Smooth muscle cell (in vitro differentiated cells): Measurements from ENCODE around the gene KCNQ1. TPM values are rescaled to one million over a fixed set of nuclear protein-coding genes. Genes with fewer than 3 reads are reported as not detected.

ENCODE experiments used
- DNase-seq: peaks from one replicate; lab custom pipeline; 2025; ENCODE audit not compliant: unreplicated experiment; lab: John Stamatoyannopoulos, UW
- H2AFZ ChIP-seq: fragments of 200-600 bp; sonication (generic); 2 replicates; pipeline ENCODE4 v1.6.0; 2016; ENCODE audit warnings: antibody characterized with exemption, low read depth, mild to moderate bottlenecking
- H3F3A ChIP-seq: fragments of 200-600 bp; sonication (generic); 2 replicates; pipeline ENCODE4 v1.6.0; 2017; ENCODE audit warnings: antibody characterized with exemption, low read depth
- H3K27ac ChIP-seq: fragments of 200-600 bp; sonication (generic); 2 replicates; pipeline ENCODE4 v1.5.1; 2016; ENCODE audit warnings: low read depth, mild to moderate bottlenecking
- H3K27me3 ChIP-seq: fragments of 200-600 bp; sonication (generic); 2 replicates; pipeline ENCODE4 v1.6.1; 2016; ENCODE audit warnings: low read depth, mild to moderate bottlenecking
- H3K36me3 ChIP-seq: fragments of 200-600 bp; sonication (generic); 2 replicates; pipeline ENCODE4 v1.5.1; 2016; ENCODE audit warnings: low read depth
- H3K4me1 ChIP-seq: fragments of 200-600 bp; sonication (generic); 2 replicates; pipeline ENCODE4 v1.5.1; 2016; ENCODE audit warnings: low read depth
- H3K4me2 ChIP-seq: fragments of 200-600 bp; sonication (generic); 2 replicates; pipeline ENCODE4 v1.6.0; 2016; ENCODE audit warnings: mild to moderate bottlenecking
- H3K4me3 ChIP-seq: fragments of 200-600 bp; sonication (generic); 2 replicates; pipeline ENCODE4 v1.5.1; 2016; ENCODE audit warnings: mild to moderate bottlenecking
- H3K79me2 ChIP-seq: fragments of 200-600 bp; sonication (generic); 2 replicates; pipeline ENCODE4 v1.6.0; 2016; ENCODE audit warnings: low read depth, mild to moderate bottlenecking
- H3K9ac ChIP-seq: fragments of 200-600 bp; sonication (generic); 2 replicates; pipeline ENCODE4 v1.6.0; 2016; ENCODE audit warnings: low read depth
- H3K9me3 ChIP-seq: fragments of 200-600 bp; sonication (generic); replicated peaks from 2 replicates; pipeline ENCODE4 v1.5.1; 2016; ENCODE audit warnings: low read depth
- H4K20me1 ChIP-seq: fragments of 200-600 bp; sonication (generic); 2 replicates; pipeline ENCODE4 v1.6.0; 2016; ENCODE audit warnings: low read depth
- WGBS: methylation state at CpG from one replicate; pipeline ENCODE4 v1.1.7; 2016; ENCODE audit warnings: low lambda C conversion rate; 5-methylcytosine and 5-hydroxymethylcytosine counted together
- polyA plus RNA-seq: library from polyadenylated mRNA; unstranded; fragments of >200 nt; fragmentation: Nextera tagmentation; extraction: Ambion mirVana; gene quantifications from 2 replicates; pipeline ENCODE4 v1.2.1, GENCODE V29; 2016
- total RNA-seq: library from RNA; depleted of rRNA; stranded (reverse); fragments of >200 nt; gene quantifications from 2 replicates; pipeline ENCODE4 v1.2.3, GENCODE V29; 2014
- TF ChIP-seq, protein P1 (sequence below): fragments of 200-600 bp; sonication (generic); IDR thresholded peaks from 2 replicates; pipeline ENCODE4 v1.5.1; 2017; ENCODE audit warnings: borderline replicate concordance, mild to moderate bottlenecking, antibody characterized with exemption; ENCODE audit not compliant: insufficient read depth, poor library complexity, severe bottlenecking

Gene KCNQ1
- total and polyA plus RNA-seq, 2 experiments from 2014 or later: 1.3 to 2.3 TPM

DNA sequence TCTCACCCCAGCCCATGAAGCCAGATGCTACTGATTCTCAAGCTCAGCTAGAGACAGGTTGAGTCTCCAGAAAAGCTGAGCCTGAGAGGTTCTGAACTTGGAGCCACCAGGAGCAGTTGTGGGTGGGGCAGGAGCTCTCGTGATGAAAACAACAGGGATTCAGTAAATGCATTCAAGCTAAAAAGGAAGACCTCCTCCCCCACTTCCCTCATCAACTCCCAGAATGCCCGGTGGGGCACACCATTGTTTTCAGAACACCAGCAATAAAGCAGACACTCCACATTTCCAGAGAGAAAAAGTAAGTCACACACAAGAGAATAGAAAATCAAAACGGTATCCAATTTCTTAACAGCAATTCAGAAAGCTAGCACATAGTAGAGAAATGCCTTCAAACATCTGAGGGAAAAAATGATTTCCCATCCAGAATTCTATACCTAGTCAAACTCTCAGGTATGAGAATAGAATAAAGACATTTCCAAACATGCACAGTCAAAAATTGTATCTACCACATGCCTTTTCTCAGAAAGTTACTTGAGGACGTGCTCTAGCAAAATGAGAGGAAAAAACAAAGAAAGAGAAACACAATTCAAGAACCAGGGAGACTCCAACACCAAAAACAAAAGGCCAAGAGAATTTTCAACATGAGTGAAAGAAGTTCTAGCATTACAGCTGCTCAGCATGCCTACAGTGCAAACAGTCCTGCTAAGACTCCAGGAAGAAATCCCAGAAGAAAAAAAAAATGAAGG, 383.9 kb downstream of the KCNQ1 start:
- Histone ChIP-seq H4K20me1 (no peaks in the 10 kb centered on the region), H3K27me3 (no peaks in the 10 kb centered on the region), H3K36me3 (no peaks in the 10 kb centered on the region), H3K4me2 (no peak overlapping the region), H3K9me3 (peaks cover 6% of the 10 kb centered on the region), H3K79me2 (no peaks in the 10 kb centered on the region), H3K27ac (no peak overlapping the region), H3K4me3 (no peak overlapping the region), H3K9ac (no peak overlapping the region), H3K4me1 (peaks cover 13% of the 10 kb centered on the region), H2AFZ (no peak overlapping the region), H3F3A (peaks cover 5% of the 10 kb centered on the region)
- WGBS: 93% methylated on average over 4 of the region's 4 CpGs
- TF ChIP-seq, protein P1, sequence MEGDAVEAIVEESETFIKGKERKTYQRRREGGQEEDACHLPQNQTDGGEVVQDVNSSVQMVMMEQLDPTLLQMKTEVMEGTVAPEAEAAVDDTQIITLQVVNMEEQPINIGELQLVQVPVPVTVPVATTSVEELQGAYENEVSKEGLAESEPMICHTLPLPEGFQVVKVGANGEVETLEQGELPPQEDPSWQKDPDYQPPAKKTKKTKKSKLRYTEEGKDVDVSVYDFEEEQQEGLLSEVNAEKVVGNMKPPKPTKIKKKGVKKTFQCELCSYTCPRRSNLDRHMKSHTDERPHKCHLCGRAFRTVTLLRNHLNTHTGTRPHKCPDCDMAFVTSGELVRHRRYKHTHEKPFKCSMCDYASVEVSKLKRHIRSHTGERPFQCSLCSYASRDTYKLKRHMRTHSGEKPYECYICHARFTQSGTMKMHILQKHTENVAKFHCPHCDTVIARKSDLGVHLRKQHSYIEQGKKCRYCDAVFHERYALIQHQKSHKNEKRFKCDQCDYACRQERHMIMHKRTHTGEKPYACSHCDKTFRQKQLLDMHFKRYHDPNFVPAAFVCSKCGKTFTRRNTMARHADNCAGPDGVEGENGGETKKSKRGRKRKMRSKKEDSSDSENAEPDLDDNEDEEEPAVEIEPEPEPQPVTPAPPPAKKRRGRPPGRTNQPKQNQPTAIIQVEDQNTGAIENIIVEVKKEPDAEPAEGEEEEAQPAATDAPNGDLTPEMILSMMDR: no peak
- DNase-seq: no peak

DNA sequence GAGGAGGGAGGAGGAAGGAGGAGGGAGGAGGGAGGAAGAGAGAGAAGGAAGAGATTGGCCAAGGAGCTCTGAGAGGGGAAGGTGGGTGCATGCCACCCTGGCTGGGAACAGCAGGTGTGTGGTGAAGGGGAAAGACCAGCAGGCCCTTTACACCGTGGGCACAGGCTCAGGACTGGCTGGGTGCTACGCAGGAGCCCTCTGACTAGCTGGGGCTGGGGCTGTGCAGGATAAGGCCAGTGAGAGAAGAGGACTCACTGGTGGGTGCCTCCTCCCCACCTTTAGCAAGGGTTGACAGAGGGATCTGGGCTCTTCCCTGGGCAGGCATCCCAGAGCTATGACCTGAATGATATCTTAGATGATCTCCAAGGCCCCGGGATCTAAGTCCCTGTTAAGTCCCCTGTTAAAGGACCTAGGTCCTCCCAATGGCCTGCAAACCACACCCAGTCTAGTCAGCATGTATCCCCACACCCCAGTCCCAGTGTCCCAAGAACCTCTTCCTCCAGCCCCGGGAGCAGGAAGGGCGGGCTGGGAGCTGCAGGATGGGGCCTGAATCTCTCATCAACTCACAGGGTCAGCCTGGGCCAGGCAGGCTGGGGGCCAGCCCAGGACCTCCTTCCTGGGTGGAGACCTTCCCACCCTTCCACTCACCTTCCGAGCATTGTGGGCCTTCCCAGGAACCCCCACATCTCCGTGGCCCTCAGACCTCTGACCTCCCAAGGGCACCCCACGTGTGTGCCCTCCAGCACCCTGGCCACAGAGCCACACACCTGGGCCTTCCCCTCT, 385.4 kb downstream of the KCNQ1 start:
- peaks cover 13% of the 10 kb centered on the region for H3K4me1 ChIP-seq
- no peak overlapping the region for H3K4me3 ChIP-seq
- no peaks in the 10 kb centered on the region for H3K79me2 ChIP-seq
- TF ChIP-seq, protein P1: no peak
- no peak overlapping the region for H3K4me2 ChIP-seq
- peaks cover 5% of the 10 kb centered on the region for H3F3A ChIP-seq
- H3K36me3 ChIP-seq: no peaks in the 10 kb centered on the region
- H3K27ac ChIP-seq: no peak overlapping the region
- DNase-seq: no peak
- no peak overlapping the region for H3K9ac ChIP-seq
- no peak overlapping the region for H2AFZ ChIP-seq
- H3K9me3 ChIP-seq: peaks cover 6% of the 10 kb centered on the region
- WGBS: 85% methylated on average over 8 of the region's 8 CpGs
- no peaks in the 10 kb centered on the region for H3K27me3 ChIP-seq
- H4K20me1 ChIP-seq: no peaks in the 10 kb centered on the region

DNA sequence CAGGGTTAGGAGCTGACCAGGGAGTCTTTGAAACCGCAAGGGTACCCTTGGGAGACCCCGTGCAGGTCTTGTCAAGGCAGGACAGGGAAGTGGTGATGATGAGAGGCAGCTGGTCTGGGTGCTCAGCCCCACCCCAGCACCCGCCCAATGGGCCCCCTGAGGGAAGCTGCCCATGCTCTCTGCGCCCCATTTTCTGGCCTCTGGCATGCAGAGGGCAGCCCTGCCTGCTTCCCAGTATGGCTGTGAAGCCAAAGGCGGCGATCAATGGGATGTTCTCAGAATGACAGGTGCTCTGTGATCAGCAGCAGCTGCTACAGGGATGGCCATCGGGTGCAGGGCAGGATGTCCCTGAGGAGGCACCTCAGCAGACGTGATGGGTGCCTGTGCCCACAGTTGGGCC, 386.1 kb downstream of the KCNQ1 start:
- no peak overlapping the region for H3K27ac ChIP-seq
- no peaks in the 10 kb centered on the region for H3K79me2 ChIP-seq
- peaks cover 8% of the 10 kb centered on the region for H3K4me1 ChIP-seq
- DNase-seq: no peak
- H2AFZ ChIP-seq: no peak overlapping the region
- TF ChIP-seq, protein P1: no peak
- H3K36me3 ChIP-seq: no peaks in the 10 kb centered on the region
- no peaks in the 10 kb centered on the region for H3K27me3 ChIP-seq
- H3F3A ChIP-seq: no peaks in the 10 kb centered on the region
- H4K20me1 ChIP-seq: no peaks in the 10 kb centered on the region
- no peak overlapping the region for H3K4me2 ChIP-seq
- 93% methylated on average over 8 of the region's 8 CpGs for WGBS
- H3K9me3 ChIP-seq: peaks cover 6% of the 10 kb centered on the region
- no peak overlapping the region for H3K4me3 ChIP-seq
- no peak overlapping the region for H3K9ac ChIP-seq
